Activated CD4-positive, alpha-beta T cell treated with anti-CD3 and anti-CD28 coated beads, Interleukin-2, Interleukin-6, amounts not matched to agents 100 ng/mL and 50 ng/mL, durations not matched to agents 16 hours and 8 hours (primary cell): ENCODE measurements around the gene AFF3.

Experiments
- DNase-seq: peaks from one replicate; pipeline ENCODE4 v3.0.0-alpha.2; 2020

AFF3 gene

DNA sequence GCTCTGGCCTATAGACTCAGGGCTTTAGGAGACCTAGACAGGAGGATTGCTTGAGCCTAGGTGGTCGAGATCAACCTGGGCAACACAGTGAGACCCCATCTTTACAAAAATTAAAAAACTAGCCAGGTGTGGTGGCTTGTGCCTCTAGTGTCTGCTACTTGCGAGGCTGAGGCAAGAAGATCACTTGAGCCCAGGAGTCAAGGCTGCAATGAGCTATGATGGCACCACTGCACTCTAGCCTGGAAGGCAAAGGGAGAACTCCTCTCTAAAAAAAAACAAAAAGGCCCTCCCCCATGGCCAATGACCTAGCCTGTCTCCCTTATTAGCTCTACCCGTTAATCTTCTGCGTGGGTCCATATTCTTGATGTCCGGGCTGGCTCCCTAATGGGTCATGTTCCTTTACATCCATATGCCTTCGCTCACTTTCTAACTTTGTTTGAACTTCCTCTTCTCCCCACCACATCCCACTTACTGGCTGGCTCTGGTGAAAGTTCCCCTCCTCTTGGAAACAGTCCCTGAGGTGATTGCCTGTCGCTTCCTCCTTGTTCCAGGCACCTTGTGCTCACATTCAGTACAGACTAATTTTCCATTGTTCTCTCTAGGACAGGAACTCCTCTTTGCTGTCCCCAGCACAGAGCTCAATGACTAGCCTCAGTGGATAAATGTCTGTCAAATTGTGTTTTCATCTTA is 103.0 kb downstream of the AFF3 start:
- no peak for DNase-seq

DNA sequence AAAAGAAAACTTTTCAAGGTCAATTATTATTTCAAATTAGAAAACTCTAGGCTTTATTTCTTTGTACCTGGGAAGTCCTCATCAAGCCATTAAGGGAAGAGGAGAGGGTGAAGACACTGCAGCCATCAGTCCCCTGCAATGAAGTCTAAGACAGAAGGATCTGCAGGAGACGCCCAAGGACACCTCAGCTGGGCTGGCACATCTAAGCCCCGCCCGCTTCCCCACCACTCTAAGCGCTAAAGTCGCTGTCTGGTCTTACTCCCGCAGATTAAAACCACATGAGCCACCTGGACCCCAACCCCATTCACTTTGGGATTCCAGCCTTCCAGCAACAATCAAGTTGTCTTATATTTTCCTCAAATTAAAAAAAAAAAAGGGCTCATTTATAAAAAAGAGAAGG is 104.4 kb downstream of the AFF3 start:
- no peak for DNase-seq

DNA sequence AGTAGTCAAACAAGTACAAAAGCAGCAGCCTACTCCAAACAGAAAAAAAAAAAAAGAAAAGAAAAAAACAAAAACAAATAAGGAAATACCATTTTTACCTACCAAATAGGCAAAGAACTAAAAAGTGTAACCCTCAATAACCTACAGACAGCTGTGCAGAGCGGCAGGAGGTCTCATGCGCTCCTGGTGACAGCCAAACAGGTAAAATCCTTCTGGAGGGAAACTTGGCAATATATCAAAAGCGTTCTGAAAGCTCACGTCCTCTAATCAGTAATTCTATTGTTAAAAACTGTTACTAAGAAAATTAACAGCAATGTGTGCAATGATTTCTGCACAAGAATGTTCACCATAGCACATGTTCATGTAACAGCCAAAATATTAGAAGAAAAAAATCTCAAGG is 105.6 kb downstream of the AFF3 start:
- DNase-seq: no peak

DNA sequence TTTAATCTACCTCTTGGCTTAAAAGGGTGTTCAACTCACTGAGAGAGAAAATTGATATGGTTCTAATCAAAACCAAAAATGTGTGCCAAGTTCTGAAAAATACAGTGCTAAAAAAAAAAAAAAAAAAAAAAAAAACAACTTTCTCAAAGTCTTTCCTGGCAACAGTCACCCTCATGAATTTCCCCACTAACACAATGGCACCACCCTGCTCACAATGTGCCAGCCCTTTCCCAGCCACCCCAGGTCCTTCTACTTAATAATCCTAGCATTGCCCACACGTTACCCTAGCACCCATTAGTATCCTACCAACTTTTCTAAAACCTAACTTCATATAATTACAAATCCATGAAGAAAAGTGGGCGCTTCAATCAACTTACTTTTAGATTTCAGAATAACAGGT is 106.4 kb downstream of the AFF3 start:
- DNase-seq: no peak

DNA sequence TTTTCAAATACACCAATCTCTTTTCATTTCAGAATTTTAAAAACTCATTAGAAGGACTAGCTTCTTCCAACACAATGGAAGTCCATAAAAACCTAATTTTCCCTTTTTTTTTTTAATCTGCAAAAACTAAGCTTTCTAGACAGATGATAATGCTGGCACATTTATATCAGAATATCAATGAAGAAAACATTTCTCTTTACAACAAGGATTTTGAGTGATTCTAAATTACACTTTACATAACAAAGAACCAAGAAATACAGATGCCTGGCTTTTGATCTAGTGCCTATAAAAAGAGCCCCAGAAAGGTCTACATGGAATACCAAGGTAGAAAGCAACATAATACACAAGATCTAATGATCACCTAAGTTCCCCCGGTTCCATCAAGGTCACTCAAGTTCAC is 108.0 kb downstream of the AFF3 start:
- no peak for DNase-seq

DNA sequence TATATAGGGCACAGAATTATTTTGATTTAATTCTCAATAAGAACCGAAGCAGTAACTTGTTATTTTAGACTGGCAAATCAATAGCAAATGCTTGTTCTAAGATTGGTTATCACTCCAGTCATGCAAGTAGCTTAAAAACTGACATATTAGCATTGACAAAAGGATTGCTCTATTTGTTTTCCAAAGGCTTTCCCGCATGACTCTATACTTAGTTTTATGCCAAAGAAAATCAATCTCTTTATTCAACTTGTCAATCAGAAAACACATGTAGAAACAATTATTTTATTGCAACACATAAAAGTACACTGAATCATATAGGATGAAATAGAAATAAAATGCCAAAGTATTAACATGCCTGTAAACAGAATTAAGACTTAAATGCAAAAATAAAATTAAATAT is 108.4 kb downstream of the AFF3 start:
- no peak for DNase-seq

DNA sequence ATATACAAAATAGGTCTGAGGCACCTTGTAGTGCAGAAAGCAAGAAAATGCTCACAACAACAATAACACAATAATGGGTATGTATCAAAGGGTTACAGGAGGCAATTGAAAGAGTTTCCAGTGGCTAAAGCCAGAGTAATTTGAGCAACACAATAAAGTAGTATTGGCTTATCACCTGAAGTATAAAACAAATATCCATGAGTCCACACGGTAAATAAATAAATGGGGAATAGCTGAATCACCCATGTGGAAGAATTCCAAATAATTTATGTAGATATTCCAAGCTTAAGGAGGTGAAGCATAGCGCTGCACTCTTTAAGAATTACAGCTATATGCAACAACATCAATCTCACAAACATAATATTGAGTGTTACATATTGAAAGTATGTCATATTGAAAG is 110.8 kb downstream of the AFF3 start:
- no peak for DNase-seq

DNA sequence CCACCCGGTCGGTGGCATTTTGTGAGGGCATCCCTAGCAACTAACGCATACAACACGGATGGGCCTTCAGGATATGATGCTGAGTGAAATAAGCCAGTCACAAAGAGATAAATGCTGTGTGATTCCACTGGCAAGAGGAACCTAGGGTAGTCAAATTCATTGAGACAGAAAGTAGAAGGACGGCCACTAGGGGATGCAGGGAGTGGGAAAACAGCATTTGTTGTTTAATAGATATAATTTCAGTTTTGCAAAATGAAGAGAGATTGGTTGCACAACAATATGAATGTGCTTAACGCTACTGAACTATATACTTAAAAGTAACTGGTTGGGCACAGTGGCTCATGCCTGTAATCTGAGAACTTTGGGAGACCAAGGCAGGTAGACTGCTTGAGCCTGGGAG is 112.9 kb downstream of the AFF3 start:
- no peak for DNase-seq

DNA sequence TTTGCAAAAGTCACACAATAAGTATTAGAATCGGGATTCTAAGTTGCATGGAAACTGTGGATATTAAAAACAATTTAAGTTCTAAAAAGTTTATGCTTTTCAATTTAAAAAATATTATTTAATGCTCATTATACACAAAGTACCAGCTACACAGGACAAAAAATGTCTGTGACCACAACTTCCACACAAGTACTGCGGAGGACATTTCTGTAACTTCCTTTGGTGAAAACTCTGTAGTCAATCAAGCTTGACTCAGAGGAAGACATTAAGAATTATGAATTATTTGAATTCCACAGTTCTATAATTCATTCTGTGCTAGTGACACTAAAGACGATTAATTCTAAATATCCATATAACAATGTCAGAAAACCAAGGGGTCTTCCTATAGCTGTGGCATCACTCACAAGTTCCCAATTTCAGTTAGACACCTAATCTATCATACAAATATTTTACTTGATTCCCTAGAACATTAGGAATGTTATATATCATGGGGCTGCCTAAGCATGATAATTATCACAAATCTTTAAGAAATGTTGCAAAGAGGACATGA is 120.5 kb downstream of the AFF3 start:
- DNase-seq: no peak

DNA sequence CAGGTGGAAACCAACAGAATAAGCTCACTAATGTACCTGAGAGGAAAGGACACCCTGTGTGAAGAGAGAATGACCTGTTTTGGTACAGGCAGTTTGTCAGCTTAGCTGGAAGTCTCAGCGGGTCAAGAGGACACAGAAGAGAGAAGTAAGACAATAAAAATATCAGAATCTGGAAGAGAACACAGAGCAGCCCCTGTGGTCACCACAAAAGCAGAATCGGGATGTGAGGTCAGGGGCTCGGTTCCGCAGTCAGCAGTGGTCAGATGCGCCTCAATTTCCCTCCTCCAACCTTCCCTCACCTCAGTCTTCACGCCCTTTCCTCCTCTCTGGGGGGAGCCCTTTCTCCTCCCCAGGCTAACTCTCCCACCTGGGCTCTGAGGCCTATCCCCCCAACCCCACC is 122.9 kb downstream of the AFF3 start:
- DNase-seq: no peak

DNA sequence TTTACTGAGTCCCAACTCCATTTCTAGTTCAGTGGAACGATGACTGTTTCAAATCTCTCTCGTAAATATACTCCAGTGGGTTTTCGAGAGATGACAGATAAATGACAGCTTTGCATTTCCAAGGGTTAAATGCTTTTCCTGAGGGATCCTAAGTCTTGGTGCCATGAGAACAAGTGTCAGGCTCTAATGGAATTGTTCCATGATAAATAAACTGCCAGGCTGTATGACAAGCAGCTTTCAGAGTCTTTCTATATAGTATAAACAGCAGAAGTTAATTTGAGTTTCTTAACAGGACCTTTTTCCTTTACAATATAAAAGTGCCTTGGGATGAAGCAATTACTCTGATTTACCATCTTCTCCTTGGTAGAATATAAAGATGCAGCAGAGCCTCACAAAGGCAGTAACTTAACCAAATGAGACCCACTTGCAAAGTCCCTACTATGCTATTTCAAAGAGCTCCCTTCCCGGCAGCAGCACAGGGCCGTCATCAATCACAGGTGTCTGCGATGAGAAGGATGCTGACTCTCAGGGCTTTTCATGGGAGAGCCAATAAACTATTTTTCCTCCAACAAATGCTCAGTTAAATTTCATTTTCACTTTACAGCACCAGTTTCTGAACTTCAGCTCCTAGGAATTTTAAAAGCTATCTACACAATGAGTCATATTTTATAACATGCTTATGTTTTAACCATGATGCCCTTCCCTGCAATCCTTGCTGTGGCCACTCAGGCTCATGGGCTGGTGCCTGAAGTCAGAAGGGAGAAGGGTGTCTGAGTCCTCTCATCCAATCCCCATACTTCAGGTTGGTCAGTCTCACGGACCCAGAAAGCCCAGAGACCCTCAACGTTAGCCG is 123.8 kb downstream of the AFF3 start:
- no peak for DNase-seq

DNA sequence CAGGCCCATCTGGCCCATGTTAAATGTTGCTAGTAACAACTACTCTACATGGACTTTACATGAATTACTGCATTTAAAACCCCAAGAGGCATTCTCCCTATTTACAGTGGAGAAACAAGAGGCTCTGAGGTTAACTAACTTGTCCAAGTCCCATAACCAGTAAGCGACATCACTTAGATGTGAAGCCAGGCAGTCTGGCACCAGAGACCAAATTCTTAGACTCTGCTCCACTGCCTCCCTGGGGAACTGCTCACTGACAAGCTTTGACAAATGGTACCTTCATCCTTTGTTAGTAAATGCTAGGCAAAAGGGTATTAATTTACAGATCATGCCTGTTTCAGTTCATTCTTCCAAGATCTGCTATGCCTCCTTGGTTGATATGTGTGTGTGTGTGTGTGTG is 124.8 kb downstream of the AFF3 start:
- no peak for DNase-seq

DNA sequence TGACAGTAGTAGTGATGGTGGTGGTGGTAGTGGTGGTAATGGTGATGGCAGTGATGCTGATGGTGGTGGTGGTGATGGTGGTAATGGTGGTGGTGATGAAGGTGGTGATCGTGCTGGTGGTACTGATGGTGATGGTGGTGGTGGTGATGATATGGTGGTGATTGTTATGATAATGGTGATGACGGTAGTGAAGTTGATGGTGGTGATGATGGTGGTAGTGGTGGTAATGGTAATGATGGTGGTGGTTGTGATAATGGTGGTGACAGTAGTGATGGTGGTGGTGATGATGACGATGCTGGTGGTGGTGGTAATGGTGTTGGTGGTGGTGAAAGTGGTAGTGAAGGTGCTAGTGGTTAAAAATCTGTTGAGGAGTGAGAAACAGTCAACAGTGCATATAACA is 125.6 kb downstream of the AFF3 start:
- no peak for DNase-seq

DNA sequence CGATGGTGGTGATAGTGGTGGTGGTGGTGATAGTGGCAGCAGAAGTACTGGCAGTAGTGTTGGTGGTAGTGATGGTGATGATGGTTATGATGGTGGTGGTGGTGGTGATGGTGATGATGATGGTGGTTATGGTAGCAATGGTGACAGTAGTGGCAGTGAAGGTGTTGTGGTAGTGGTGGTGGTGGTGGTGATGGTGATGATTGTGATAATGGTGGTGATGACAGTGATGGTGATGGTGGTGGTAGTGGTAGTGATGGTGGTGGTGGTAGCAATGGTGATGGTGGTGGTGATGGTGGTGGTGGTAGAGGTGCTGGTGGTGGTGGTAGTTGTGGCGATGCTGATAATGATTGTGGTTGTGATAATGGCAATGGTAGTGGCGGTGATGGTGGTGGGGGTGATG is 126.5 kb downstream of the AFF3 start:
- no peak for DNase-seq

DNA sequence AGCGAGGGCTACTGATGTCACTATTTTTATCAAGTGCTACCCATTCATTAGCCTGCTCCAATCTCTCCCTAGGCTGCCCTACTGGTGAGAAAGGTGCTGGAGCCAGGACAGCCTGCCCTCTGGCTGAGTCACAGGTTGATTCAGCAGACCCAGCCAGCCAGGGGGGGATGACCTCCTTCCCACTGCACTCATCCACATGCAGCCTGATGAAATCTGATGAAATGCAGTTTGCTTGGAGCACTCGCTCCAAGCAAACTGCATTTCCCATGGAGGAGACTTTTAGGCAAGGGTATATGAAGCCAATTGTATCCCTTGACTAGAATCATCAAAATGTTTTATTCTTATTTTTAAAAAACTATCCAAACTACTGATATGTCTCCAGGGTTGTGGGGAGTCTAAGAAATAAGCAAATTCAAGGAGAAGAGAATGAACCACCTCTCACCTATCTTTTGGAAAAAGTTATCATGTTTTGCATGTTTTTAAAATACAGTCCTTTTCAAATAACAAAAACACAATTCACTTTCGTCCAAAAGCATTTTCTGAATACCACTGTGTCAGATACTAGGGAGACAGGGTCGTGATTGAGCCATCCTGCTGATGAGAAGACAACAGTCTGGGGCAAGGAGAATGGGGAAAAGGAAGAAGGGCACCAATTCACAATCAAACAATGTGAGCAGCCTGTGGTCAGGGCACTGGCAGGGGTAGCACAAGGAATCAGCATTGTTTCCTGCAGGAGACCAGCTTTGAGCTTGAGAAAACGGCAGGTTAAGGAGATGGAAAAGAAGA is 128.3 kb downstream of the AFF3 start:
- no peak for DNase-seq

DNA sequence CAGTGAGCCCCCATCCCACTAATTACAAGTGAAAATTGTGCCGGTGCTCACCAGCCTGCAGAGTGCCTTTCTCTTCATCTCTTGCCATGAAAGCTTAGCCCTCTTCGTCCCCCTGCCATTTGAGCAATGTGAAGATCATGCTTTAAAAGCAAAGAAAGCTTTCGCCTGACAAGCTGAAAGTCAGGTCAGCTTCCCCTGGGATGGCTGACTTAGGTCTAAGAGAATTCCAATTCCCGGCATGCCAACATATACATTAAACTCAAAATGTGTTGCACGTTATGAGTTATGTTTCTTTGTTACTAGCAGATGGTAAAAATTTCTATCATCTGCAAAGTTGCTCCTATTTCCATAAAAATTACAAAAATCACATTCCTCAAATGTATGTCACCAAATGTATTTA is 129.8 kb downstream of the AFF3 start:
- no peak for DNase-seq

DNA sequence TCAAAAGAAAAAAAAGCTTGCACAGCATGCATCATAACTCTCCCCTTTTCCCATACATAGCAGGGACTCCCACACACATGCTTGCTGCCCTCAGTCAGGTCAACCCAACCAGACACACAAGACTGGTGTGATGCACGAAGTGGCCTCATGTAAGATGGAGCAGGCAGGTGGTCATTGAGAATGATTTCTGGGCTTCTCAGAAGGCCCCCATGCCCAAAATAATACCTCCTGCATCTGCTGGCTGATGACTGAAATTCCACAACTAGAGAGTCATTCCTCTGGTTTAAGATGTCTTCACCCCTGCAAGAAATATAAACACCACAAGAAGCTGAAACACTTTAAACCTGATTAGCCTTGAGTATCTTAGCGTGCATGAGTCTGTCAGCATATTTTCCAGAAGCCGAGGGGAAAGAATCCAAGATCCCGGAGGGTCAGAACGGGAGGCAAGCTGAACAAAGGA is 131.1 kb downstream of the AFF3 start:
- DNase-seq: no peak

DNA sequence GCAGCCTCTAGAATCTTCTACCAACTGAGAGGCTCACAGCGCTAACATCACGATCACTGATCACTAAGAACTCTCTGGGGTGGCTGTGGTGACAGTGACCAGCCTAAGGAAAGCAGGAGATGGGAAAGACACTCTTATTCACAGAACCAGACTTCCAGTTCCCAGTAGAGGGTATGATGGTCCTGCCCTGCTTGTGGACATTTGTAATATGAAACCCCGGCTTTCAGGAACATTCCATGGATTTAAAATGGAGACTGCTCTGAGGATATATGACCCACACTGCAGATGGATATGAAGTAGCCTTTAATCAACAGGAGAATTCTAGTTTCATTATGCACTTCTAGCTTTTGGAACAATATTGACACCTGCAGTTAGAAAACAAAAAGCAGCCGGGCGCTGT is 131.8 kb downstream of the AFF3 start:
- DNase-seq: no peak

DNA sequence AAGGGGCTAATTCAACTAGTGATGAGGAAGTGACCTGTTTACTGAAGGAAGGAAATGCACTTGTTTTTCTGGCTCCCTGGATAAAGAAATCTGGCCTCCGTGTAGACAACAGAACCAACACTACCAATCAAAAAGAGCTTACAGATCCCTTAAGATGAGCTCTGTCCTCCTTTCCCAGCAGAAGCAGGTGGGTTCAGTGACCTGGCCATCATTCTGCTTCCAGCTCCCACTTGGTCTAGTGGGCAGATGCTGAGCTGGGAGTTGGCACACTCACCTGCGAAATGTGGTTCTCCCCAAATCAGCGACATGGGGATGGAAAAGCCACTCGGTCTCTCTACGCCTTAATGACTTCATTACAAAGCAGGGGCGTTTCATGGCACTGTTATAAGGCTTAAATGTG is 132.6 kb downstream of the AFF3 start:
- no peak for DNase-seq

DNA sequence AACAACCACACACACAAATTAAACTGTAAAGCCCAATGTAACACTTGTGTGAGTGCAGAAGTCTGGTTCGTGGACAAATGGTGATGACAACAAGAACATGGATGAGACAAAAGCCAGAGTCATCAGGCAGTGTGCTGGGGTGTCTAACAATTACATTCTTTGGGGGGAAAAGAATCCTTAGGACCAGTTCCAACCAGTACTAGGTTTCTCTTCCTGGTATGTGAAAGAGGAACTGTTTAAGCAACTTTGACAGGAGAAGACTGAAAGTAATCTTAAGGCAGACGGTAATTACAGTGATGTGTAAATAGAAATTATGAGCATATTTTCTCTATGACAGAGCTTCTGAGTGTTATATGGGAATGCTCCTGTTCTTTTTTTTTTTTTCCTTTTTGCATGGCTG is 133.4 kb downstream of the AFF3 start:
- no peak for DNase-seq

DNA sequence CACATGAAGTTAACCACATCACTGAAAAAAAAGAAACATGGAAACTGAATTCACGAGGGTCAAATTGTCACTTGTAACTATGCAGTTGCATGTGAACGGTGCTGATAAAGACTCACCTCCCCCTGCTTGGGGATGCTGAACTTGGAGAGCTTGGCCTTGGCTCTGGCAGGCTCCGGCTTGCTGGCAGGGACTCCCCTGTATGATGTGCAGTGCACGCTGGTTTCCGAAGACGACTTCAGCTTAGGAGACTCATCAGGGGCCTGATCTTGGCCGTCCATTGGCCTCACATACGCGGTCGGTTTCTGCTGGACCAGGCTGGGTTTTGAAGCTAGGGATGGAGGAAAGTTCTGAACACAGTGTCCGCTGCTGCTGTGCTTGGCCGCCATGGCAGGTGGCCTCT is 135.9 kb downstream of the AFF3 start:
- no peak for DNase-seq

DNA sequence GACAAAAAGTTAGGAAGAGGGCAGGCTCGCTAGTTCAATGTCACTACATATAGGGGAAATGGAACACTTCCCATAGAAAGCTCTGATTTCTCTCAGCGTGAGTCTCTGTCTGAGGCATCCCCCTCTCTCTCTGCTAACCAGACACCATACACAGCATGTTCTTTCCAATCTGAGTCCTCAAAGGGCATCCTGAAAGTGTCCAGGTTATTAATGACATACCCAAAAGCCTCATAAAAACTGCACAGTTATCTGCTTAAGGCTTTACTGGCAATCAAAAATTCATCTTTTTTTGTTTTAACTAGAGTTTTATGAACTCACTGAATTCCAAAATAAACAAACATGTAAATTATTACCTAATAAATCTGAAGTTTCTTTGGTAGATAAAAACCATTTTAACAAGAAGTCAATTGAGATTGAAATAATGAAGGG is 137.4 kb downstream of the AFF3 start:
- DNase-seq: no peak

DNA sequence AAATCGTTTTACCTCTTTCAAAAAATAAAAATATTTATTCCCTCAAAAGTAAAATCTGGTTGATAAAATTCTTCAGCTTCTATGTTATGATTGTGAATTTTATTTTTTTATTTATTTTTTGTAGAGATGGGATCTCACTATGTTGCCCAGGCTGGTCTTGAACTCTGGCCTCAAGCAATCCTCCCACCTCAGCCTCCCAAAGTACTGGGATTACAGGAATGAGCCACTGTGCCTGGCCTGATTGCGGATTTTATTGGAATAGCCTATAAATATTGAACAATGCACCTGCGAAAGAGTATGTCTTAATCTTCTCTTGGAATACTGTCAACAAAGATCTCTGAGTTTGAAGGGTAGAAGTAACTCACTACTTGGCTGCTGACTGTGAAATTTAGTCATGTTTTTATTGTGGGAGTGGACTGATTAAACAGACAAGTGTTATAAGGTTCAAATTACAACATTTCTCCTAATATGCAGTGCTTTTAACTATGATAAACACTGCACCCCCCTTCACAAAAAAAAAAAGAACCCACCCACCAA is 138.0 kb downstream of the AFF3 start:
- DNase-seq: no peak
